Epidermal melanocyte (primary cell): Measurements from ENCODE around the gene DOCK4.

Source experiments
- DNase-seq: peaks from one replicate; pipeline ENCODE4 v3.0.0; 2011; ENCODE audit warnings: low spot score; ENCODE audit not compliant: insufficient read length

DOCK4 gene

GRCh38 chr7:111735661-111736551 lies 470.3 kb downstream of the DOCK4 start:
- peak; percentile 67 for DNase-seq

- no peak for DNase-seq
Observed at GRCh38 chr7:111734954-111735660, 471.1 kb downstream of the DOCK4 start.

- DNase-seq: no peak
Observed at GRCh38 chr7:111732923-111733322, 473.3 kb downstream of the DOCK4 start.

DNA sequence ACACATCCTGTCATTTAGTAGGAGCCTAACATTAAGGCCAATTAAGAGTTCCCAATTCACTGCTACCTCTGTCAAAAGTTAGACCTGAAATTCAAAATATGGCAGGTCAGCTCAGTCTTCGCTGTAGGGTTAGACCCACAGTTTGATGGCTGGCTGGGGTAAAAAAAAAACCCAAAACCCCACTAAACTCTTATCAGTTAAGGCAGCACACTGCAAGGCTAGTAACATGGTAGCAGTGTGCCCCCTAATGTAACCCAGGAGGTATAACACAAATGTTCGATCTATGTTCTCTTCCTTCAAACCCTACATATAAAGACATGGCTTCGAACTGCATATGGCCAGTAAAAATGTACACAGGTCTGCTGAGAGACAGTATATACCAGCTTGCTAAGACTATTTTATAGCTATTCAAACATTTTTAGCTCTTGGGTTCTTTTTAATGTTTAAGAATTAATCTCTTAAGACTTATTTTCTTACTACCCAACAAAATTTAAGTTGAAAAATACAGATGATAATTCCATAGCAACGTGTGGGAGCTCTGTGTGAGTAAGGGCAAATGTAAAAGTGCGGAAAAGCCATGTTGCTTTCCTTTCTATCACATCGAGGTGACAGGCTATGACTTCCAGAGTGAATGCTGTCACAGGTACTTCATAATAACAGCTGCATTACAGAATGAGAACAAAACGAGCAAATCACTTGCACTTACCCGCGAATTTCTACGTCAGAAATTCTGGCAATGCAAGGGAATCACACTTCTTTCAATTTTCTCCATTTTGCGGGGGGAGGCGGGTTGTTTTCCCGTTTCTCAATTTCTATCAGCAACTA lies 475.5 kb downstream of the DOCK4 start:
- DNase-seq: no peak

DNA sequence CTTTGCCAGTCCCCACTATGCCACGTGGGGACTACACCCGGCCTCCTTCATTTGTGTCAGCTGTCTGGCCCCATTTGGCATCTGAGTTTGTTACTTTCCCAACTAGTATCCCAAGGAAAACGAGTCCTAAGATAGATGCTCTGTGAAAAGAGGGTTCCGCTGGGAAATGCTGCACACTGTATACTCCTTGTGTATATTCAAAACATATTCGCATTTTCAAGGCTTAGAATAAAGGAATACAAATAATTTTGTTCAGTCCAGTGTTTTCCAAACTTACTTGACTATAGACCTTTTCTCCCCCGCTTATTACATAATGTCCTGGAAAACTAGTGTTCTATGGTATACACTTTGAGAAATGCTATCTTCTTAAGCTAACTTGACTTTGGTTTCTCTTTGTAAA lies 476.1 kb downstream of the DOCK4 start:
- DNase-seq: no peak

DNA sequence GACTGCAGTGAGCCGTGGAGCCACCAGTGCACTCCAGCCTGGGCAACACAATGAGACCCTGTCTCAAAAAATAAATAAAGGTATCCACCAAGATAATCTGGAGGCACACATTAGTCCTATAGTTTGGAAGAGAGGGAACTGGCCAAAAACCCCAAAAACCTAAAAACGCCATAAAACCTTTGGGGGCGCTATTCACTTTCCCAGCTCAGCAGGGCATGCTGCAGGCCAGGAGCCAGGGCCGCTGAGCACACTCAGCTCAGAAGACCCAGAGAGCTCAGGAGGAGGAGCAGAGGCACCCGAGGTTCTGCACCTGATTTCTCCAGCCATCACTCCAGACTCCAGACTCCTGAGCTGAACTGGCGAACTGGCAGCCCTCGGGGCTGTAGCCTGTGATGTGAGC lies 476.7 kb downstream of the DOCK4 start:
- no peak for DNase-seq

DNA sequence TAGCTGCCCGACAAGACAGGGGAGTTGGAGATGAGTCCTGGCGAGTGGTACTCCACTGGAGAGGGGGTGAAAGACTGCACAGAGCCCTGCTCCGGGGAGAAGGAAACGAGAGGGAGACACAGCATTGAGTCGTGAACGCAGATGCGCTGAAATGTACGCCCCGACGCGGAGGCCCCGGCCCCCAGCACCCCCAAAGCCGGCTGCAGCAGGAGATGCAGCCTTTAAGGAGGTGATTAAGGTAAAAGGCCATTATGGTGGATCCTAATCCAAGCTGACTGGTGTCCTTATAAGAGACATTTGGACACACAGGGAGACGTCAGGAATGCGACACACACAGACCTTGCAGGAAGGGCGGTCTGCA lies 477.6 kb downstream of the DOCK4 start:
- no peak for DNase-seq

GRCh38 chr7:111727905-111728634 lies 478.1 kb downstream of the DOCK4 start:
- DNase-seq: no peak

DNA sequence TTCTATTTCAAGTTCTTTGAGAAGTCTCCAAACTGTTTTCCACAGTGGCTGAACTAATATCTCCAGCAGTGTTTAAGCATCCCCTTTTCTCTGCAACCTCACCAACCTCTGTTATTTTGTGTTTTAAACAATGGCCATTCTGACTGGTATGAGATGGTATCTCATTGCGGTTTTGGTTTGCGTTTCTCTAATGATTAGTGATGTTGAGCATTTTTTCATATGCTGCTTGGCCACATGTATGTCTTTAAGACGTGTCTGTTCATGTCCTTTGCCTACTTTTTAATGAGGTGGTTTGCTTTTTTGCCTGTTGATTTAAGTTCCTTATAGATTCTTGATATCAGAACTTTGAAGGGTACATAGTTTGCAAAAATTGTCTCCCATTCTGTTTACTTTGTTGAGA lies 487.3 kb downstream of the DOCK4 start:
- no peak for DNase-seq

DNA sequence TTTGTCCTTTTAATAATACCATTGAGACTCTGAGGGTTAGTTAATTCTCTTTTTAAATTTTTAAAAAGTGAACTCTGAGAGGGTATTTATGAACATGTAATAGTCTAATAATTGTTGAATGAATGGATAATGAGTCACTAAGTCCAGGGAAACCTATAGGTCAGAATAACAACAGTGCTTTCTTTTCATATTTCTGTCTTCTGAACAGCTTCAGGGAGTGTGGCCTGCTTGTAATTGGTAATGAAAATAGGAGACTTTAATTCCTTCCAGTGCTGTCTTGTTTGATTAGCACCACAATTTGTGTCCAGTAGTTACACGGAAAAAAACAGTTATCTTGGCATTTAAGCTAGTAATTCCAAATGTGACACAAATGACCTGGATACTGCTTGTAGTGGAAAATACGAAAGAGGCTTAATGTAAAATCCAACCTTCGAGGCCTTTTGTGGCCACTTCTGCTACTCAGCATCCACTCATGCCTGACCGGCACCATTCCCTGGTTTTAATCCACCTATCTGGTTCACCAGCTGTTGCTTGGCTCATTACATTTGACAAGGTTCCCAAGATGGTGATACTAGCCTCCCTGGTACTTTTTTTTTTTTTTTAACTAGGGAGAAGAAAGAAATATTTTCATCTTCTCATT lies 494.7 kb downstream of the DOCK4 start:
- DNase-seq: no peak

DNA sequence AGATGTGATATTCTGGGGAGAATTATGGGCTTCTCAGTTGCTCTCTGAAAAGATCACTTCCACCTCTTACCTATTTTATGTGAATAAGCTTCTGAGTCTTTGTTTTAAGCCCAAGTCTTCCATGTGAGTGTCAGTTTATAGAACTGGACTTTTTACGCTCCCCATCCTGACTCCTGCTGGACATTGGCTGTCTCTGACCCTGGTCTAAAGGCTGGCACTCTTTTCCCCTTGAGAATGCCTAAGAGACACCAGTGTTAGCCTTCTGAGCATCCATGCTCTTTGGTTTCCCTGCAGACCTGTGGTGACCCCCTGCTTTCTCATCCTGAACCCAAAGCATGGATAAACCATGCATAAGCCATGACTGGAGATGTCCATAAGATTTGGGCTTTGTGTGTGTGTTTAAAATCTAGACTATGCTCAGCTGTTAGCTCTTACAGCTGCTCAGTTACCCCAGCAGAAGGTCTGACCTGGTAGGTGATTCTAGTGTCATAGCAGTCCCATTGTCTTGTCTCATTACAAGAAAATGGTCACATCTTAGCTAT lies 495.3 kb downstream of the DOCK4 start:
- no peak for DNase-seq

GRCh38 chr7:111708072-111708471 lies 498.1 kb downstream of the DOCK4 start:
- DNase-seq: no peak

DNA sequence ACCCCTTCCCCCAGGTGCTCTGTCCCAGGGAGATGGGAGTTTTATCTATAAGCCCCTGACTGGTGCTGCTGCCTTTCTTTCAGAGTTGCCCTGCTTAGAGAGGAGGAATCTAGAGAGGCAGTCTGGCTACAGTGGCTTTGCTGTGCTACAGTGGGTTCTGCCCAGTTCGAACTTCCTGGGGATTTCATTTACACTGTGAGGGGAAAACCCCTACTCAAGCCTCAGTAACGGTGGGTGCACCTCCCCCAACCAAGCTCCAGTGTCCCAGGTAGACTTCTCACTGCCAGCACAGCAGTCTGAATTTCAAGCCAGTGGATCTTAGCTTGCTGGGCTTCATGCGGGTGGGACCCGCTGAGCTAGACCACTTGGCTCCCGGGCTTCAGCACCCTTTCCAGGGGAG lies 500.4 kb downstream of the DOCK4 start:
- DNase-seq: no peak

DNA sequence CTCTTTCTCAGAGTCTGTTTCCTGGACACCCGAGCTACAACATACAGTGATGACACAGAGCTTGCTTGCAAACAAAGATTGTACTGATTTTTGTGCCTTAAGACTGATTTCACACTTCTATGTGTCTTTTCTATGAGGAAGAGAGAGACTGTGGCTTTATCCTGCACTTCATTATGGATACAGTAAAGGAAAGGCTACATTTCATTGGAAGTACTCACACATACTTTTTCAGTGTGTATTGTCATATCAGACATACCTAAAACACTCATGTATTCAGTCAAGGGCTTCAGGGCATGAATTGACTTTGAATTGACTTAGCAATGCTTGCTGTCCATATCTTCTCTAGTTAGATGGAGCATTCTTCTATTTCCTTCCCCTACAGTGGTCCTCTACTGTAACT lies 508.4 kb downstream of the DOCK4 start:
- DNase-seq: no peak

DNA sequence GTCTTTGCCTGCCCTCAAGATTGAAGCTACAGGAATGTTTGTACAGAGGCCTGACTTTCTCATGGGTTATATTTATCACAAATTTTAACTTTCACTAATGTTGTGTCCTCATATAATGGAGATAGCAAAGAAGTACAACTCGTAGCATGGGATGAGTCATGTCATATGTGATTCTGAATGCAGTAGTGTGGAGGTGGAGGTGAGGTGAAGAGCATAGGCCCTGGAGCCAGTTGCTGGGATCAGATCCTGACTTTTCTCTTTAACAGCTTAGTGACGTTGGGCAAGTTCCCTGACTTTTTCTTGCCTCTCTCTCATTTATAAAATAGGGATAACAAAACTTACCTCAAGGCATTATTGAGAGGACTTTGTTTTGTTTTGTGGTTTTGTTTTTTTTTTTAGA lies 511.8 kb downstream of the DOCK4 start:
- DNase-seq: no peak

- DNase-seq: no peak
Observed at GRCh38 chr7:111690364-111691111, 515.7 kb downstream of the DOCK4 start.

DNA sequence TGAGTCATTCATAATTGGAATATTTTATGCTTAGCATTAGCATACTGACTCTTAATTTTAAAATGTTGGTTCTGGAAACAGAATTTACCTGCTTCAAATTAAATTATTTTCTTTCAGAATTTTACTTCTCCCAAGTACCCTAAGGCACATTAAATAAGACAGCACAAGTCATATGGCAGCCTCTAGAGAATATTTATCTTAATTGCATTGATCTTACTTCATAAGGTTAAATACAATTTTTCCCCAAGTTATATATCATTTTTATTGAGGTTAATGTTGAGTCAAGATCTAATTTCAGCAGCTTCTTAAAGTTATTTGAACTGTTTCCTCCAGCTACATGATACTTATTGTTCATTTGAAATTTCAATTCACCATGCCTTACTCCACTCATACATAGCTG lies 520.9 kb downstream of the DOCK4 start:
- DNase-seq: no peak

DNA sequence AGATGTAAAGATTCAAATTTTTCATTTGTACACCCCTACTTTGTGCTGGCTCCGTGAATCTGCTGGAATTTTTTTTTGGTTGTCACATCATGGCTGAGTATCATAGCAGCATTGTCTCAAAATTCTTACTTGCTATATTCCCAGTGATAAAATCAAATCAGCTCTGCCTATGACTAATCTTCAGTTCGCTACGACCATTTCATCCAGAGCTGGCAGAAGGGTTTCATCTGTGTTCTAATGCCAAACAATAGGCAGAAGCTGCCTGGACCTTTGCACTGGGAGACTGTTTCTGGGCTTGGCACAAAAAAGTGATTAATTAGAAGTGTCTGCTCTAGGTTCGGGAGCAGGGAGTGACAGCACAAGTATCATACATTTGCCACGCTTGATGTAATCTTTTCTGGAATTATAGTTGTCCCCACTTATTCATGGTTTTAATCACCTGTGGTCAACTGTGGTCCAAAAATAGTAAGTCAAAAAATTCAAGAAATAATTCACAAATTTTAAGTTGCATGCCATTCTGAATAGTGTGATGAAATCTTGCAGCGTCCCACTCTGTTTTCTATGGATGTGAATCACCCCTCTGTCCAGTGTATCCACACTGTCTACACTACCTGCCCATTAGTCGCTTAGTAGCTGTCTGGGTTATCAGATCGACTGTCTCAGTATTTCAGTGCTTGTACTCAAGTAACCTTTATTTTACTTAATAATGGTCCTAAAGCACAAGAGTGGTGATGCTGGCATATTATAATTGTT lies 523.4 kb downstream of the DOCK4 start:
- DNase-seq: no peak

DNA sequence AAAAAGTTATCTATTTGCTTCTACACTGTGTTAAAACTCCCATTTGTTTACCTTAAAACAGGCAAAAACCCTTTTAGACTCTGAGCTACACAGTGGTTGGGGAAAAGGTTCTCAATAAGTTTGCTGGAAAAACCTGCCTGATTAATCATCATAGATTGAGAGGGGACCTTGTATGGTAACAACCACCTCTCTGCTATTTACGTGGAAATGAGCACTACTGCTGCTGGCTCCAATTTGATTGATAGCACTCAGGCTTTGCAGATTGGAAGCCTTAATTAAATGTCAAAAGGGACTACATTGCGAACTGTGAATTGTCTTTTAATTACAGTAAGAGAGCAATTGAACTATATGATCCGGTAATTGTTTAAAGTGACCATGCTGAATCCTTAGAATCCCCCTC lies 525.0 kb downstream of the DOCK4 start:
- DNase-seq: no peak
